ENCODE measurements around the gene LARP4B.

The LARP4B gene

DNA sequence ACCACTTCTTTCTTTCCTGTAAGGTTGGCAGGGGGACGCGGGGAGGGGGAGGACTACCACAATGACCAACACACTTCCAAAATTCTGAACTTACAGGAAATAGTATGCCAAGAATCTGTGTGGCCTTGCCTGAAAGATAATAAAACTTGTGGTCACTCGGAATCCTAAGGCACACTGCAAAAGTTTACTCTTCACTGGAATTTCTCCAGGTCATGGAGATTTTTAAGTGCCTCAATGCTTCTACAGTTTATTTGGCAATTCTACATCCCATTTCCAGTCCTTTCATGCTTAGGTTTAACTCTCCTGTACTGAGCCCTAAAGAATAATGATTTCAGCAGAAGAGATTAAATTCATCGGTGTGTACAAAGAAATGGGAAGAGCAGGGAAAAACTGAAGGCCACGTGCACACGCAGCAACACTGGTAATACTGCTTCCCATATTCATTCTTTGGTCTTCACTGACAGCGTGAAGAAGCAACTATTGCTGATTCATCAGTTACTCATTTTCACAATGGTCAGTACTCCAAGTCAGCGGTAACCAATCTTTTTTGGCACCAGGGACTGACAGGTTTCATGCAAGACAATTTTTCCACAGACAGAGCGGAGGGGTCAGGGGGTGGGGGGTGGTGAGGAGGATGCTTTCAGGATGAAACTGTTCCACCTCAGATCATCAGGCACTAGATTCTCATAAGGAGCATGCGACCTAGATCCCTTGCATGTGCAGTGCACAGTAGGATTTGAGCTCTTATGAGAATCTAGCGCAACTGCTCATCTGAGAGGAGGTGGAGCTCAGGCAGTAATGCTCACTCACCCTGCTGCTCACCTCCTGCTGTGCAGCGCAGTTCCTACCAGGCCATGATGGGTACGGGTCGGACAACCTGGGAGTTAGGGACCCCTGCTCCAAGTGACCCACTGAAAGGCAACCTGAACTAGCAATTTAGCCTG is 9.8 kb downstream of the LARP4B start:
- FAIRE-seq, result no peak

DNA sequence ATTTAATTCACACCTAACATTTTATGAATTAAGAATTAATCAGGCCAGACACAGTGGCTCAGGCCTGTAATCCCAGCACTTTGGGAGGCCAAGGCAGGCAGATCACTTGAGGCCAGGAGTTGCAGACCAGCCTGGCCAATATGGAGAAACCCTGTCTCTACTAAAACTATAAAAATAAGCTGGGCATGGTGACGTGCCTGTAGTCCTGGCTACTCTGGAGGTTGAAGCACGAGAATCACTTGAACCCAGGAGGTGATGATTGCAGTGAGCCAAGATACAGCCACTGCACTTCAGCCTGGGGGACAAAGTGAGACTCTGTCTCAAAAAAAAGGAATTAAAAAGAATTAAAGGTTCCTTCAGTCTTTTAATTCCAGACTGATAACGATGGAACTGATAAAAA is 11.1 kb downstream of the LARP4B start:
- no peak for FAIRE-seq

DNA sequence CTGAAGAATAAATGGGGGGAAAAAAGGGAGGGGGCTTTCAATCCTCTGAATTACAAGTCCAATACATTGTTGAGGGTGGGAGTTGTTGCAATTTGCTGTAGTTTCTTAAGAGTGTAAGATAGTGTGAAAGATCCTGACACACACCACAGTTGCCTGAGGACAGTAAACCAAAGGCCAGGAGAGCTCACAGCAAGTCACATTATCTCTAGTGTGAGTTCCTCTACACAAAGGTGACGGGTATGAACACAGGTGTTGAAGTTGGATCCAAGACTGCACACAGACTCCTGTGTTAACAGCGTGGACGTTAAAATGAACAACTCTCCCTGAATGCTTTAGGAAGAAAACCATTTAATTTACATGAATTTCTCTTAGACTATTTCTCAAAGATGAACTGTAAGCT is 12.0 kb downstream of the LARP4B start:
- no peak for FAIRE-seq

DNA sequence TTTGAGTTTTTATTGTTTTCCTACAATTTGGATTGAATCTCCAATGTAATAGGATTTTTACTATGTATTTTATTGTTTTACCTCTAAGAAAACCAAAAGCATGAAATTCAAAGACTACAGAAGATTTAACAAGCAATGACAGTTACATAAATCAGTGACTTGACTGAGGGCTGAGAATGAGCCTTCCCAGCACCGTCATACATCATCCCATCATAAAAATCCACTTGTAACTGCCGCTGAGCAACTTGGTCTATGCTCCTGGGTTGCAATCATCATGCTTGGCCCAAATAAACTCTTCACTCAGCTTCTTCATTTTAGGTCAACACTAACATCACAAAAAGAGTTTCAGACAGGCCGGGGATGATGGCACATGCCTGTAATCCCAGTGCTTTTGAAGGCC is 13.5 kb downstream of the LARP4B start:
- FAIRE-seq, result no peak

DNA sequence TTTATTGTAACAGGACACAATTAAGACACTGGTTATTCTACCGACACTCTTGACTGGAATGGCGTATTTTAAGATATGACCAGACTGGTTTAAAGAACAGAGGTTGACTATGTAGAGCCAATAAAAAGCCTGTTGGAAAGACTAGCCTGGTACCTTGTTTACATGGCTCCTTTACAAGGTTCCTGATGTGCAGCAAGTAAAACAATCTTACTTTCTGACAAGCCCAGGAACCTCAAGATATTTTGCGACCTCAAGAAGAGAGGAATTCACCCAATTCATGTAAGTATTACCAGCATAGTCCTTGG is 14.1 kb downstream of the LARP4B start:
- no peak for FAIRE-seq

DNA sequence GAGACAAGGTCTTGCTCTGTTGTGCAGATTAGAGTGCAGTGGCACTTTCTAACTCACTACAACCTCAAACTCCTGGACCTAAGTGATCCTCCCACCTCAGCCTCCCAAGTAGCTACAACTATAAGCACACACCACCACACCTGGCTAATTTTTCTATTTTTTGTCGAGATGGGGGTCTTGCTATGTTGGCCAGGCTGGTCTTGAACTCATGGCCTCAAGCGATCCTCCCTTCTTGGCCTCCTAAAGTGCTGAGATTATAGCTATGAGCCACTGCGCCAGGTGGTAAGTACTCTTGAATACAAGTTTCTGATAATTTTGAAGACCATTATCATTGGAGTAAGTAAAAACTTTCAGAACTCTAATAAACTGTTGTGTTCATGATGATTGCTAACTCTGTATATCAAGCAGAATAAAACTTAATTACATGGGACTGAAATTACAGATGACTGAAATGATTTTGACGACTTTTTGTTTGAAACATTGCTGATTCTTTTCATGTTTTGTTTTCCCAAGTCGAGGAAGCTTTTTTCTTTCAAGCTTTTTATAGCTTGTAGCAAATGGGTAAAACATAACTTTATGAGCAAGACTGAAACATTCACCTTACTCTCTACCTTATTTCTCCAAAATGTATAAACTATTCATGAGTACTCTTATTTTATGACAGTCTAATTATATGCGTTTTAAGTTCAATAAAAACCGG is 14.6 kb downstream of the LARP4B start:
- FAIRE-seq, result no peak

DNA sequence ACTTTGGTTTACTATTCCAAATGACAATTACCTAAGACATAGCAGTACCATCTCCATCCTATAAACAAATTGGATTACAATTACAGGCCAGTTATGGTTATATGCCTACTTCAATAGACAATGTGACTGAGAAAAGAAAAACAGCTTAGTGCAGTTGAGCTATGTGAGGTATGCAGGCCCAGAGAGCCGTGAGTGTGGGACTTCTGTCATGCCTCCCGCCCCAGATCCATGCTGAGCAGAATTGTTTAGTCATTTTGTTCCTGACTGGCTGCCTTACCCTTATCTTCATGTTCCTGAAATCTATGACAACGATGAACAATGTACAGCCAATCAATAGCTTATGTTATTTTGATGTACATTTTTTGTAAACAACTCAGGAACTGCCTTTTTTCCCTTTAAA is 21.7 kb downstream of the LARP4B start:
- FAIRE-seq, result no peak

DNA sequence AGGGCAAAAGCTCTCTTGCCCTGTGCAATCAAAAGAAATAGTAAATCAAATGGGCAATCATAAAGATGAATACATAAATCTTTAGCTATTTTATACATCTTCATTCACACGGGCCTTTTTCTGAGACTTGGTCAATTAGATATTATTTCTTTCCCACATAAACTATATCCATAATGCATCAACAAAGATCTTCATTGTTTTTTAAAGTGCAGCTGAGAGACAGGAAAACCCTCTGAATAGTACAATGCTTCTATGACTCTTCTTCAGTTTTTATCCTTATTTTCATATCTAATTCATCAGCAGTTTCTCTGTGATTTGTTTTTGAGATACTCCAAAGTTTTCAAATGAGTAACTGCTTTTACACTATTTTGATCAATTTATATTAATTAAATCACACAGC is 25.5 kb downstream of the LARP4B start:
- FAIRE-seq, result no peak

DNA sequence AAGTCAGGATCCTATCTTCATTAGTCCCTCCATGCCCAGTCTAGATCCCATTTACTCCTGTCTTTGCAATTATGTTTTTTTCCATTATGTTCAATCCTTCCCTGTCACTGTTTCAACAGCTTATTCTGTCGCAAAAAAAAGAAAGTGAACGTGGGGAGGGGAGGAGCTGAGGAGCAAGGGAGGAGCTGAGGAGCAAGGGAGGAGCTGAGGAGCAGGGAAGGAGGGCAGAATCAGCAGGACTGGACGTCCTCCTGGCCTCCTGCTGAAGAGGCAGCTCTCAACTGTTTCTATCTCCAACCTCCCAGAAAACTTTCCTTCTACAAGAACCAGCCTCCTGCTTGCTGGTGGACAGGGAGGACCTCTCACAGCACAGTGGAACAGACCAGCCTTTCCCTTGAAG is 26.0 kb downstream of the LARP4B start:
- no peak for FAIRE-seq

DNA sequence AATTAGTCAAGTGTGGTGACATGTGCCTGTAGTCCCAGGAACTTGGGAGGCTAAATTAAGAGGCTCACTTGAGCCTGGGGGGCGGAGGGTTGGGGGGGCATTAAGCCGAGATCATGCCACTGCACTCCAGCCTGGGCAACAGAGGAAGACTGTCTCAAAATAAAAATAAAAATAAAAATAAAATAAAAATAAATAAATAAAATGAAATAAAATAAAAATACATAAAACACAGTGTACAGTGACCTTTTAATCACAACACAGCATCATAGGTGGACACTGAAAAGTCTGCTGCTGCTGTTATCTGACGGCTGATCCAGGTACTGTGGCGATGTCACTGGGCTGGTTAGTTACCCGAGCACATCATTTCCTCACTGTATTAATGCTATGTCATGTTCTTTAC is 27.1 kb downstream of the LARP4B start:
- FAIRE-seq, result no peak

DNA sequence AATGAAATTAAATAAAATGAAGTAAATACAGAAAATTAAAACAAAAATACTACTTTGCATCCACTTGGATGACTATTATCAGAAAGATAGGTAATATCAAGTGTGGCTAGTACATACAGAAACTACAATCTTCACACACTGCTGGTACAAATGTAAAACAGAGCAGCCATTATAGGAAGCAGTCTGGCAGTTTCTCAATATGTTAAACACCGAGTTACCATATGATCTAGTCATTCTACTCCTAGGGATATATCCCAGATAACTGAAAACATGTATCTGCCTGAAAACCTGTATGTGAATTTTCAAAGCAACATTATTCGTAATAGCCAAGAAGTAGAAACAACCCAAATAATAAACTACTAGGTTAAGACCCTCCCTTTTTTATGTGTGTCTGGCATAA is 33.4 kb downstream of the LARP4B start:
- no peak for FAIRE-seq

DNA sequence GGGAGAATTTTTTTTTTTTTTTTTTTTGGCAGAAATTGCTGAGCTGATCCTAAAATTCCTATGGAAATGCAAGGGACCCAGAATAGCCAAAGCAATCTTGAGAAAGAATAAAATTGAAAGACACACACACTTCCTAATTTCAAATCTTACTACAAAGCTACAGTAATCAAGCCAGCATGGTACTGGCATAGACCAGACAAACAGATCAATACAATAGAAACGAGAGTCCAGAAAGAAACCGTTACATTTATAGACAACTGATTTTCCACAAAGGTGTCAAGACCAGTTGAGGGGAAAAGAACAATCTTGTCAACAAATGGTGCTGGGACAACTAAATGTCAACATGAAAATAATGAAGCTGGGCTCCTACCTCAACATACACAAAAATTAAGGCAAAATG is 34.5 kb downstream of the LARP4B start:
- FAIRE-seq, result no peak

DNA sequence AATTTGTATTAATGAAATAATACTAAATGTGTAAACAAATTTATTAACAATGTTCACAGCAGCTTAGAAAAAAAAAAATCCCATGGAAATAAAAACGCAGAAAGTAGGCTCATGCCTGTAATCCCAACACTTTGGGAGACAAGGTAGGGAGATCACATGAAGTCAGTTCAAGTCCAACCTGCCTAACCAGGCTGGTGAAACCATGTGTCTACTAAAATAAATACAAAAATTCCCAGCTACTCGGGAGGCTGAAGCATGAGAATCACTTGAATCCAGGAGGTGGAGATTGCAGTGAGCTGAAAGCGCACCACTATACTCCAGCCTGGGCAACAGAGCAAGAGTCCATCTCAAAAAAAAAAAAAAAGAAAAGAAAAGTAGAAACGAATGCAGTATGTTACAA is 36.2 kb downstream of the LARP4B start:
- peak; percentile 73 for FAIRE-seq

DNA sequence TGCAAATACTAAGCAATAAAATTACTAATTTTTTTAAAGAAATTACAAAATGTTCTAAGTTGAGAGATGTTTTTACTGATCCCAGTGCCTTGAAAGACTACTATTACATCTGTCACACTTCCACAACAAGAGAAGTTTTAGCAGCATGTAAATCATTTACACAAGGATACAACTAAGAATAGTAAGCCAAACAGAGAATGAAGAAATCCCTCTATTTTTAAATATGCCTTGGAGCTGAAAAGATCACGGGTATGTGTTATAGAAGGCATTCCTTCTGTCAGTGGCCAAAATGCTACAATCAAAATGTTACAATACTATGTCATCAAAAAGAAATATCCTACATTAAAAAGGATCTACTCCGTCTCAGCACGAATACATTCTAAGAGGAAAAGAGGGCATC is 52.6 kb downstream of the LARP4B start:
- no peak for FAIRE-seq

DNA sequence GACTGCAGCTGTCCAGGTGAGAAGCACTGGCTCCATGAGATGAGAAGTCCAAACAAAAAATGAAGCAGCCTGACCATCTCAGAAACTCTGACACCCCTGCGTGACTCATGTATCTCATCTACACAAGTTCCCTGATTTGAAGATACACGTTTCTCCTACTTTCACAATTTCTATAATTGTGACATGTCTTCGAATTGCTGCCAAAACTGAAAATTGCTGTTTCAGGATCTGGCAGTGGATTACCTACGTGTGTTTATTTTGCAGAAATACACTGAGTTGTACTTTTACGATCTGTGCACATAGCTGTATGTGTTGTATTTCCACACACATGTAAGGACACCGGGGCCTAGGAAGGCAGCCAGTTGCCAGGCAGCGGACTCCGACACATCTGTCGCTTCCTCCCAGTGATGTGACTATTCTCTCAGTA is 53.2 kb downstream of the LARP4B start:
- FAIRE-seq, result no peak

DNA sequence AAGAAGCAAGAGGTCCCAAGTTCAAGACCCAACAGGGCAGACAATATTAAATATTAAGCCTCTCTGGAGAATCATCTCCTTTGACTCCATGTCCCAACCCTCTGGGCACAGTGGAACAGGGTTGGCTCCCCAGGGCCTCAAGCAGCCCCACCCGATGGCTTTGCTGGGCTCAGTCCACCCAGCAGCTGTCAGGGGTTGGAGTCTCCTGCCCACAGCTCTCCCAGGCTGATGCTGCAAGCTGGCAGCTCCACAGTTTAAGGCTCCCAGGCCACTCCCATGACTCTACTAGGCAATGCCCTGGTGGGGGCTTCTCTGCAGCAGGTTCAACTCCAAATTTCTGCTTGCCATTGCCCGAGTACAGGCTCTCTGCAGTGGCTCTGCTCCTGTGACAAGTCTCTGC is 55.1 kb downstream of the LARP4B start:
- no peak for FAIRE-seq

DNA sequence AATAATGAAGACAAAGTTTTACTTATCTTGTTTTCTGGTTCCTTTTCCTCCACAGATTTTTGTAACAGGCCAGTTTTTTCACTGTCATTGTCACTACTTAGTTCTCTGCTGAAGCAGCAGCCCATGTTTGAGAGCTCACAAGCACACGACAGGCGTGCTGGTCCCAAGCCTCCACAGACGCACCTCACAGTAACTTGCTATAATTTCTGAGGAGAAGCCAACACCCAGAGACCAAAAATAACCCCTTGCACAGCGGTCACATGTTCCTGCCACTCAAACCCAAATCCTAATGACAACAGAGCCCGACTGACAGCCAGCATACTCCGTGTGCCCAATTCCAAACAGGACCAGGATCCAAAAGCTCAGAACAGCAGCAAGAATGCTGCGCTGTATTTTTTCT is 58.5 kb downstream of the LARP4B start:
- no peak for FAIRE-seq

DNA sequence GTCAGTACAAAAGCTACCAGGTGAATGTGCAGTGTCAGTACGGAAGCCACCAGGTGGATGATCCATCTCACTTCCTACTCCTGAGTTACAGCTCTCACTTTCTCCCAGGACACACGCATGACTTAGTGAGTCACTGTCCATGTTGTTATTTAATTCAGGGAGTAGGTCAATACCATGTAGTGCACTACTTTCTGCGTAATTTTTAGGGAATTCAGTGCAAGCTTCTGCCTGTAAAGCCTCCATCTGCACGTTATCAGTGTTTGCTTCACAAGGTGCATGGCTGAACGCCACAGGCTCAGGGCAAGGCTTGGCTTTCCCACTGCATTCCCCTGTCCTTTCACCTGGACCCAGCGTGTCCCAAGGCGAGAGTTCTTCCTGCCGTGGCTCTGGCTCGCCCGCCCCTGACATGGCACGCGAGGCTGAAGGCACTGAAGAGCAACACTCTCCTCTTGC is 59.5 kb downstream of the LARP4B start:
- no peak for FAIRE-seq

DNA sequence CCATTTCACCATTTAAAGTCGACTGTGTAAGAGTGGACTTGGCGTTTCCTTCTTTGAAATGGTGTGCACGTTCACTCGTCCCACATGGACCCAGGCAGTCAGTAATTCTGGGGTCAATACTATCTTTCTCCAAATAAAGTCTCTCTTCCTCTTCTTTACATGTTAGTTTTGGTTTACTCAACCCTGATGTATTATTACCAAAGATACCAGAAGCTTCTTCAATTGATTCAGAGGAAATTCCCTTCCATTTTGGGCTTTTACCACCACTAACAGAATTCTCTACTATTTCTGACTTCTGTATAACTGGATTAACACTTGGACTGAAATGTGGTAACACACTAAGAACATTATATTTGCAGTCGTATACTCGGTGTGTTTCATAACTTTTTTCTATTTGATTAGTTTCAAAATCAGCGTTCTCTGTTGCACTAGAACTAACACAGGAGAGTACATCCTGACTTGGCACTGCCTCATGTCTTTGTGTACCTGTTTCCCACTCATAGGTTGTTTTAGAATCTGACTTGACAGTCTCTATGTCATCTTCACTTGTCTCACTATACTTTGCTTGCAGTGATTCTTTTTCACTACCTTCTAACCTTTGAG is 60.8 kb downstream of the LARP4B start:
- no peak for FAIRE-seq

DNA sequence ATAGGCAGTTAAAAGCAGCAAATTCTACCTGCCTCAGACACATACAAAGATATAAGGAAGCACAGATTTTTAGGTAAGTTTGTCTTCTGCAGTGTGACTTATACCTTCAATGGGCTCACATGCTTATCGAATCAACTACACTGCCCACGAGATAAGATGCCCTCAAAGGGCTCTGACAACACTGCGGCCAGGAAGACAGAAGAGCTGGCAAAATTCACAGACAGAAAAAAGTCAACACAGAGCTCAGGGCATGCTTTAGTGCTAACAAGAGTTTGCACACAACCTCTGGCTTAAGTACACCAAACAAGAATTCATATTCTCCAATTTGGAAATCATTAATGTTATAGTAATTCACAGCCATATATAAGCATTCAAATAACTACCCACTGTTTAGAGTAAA is 62.3 kb downstream of the LARP4B start:
- no peak for FAIRE-seq

DNA sequence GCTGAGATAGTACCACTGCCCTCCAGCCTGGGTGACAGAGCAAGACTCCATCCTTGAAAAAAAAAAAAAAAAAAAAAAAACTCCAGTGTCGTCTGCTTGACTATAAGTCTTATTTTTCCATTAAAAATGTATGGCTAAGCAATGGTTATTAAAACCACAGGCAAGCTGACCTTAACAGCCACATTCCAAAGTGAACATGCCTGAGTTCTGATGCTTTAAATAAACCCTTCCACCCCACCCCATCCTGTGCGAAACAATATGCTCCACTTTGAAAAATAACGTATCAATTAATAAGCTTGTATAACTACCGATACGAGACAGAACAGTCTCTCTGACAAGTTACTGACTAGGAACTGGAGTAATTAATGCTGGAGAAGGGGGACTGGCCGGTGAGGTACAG is 63.7 kb downstream of the LARP4B start:
- FAIRE-seq, result no peak

DNA sequence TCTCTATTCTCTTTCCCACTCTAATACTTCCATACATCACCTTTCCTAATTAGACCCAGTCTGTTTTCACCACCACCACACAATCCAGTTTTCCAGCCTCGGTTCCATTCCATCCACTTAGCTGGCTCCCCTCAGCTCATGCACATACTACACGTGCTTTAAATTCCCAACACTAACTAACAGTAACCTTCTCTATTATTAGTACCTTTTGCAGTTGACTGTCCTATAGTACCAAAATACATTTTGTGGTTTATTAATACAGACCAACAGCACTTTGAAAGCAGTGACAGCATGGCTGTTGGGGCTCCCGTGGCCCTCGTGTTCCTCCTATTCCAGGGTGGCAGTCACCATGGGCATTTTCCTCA is 64.9 kb downstream of the LARP4B start:
- no peak for FAIRE-seq

DNA sequence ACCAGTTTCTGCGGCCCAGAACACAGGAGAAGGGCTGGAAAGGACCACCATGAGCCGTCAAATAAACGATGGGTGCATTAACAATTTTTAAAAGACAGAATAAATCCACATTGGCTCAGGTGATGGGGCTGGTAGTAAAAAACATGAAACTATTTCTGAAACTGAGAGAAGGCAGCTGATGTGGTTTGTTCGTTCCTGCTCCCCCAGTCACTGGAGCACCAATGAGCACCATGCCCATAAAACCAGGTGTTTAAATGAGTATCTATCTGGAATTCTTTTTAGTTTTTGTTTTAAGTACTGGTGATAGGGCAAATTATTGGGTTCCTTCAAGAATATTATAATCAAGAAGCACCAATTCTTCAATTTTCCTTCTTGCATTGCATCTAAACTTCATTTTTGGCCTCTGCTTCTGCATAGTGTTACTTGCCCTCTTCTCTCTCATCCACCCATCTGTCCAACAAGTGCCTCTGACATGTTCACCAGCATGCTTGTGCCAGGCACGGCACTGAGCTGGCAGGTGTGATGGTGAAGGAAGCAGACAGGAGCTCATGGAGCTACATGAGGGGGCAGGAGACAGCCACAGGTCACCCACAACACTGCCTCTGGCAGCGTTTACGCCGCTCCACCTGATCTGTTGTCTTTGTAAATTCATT is 65.5 kb downstream of the LARP4B start:
- FAIRE-seq, result no peak

DNA sequence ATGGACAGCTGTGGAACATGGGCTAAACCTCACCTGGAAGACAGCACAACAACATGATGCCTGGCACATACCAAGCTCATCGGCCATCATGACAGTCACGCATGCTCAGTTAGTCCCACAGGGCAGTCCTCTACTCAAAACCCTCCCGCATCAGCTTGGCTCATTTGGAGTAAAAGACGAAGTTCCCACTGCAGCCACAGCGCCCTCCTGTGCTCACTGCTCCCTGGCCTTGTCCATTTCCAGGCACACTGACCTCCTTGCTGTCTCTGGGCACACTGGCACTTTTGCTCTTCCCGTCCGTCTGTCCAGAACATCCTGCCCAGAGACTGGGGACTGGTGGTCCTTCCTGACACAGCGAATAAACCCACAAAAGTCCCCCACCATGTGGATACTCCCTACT is 66.2 kb downstream of the LARP4B start:
- no peak for FAIRE-seq

All from G401.6 (cell line).